H7 (cell line): ENCODE results near the gene TBC1D16. TPM values are rescaled to one million over a fixed set of nuclear protein-coding genes. Genes with fewer than 3 reads are reported as not detected.
A peak's percentile ranks its signal among the peaks of the same experiment; 100 is the strongest.

Source experiments
- DNase-seq: peaks from one replicate; pipeline ENCODE4 v3.0.0; 2012
- H3K27me3 ChIP-seq: 2 replicates; pipeline ENCODE4 v1.6.0; 2011; ENCODE audit warnings: mild to moderate bottlenecking, low read length; ENCODE audit not compliant: control insufficient read depth, insufficient read depth
- H3K36me3 ChIP-seq: replicated peaks from 2 replicates; pipeline ENCODE4 v1.5.1; 2011; ENCODE audit warnings: low read length; ENCODE audit not compliant: control insufficient read depth, insufficient read depth
- H3K4me3 ChIP-seq: 2 replicates; pipeline ENCODE4 v1.5.1; 2011; ENCODE audit warnings: low read depth, mild to moderate bottlenecking, control low read depth, low read length, moderate library complexity; ENCODE audit not compliant: insufficient read depth
- total RNA-seq: library from RNA; depleted of rRNA; stranded (reverse); fragments of >200 nt; shearing (Covaris generic); gene quantifications from 2 replicates; pipeline ENCODE4 v1.2.3, GENCODE V29; 2014

The TBC1D16 gene
- total RNA-seq, 1 experiment from 2014 or later, result 95.8 TPM

GRCh38 chr17:79955691-79956440 lies 79.8 kb downstream of the TBC1D16 start:
- H3K4me3 ChIP-seq, result no peak overlapping the region
- DNase-seq, result peak; percentile 37
- no peaks in the 10 kb centered on the region for H3K36me3 ChIP-seq
- H3K27me3 ChIP-seq, result no peaks in the 10 kb centered on the region

- Histone ChIP-seq H3K4me3 (no peak overlapping the region), H3K27me3 (no peaks in the 10 kb centered on the region), H3K36me3 (no peaks in the 10 kb centered on the region)
- no peak for DNase-seq
These were observed 80.5 kb downstream of the TBC1D16 start for GRCh38 chr17:79955167-79955549.

GRCh38 chr17:79954281-79955166 lies 81.1 kb downstream of the TBC1D16 start:
- Histone ChIP-seq H3K36me3 (no peaks in the 10 kb centered on the region), H3K27me3 (no peaks in the 10 kb centered on the region), H3K4me3 (no peak overlapping the region)
- peak; percentile 58 for DNase-seq

GRCh38 chr17:79953335-79953734 lies 82.3 kb downstream of the TBC1D16 start:
- DNase-seq, result no peak
- no peaks in the 10 kb centered on the region for H3K27me3 ChIP-seq

GRCh38 chr17:79952901-79953300 lies 82.8 kb downstream of the TBC1D16 start:
- DNase-seq, result no peak
- Histone ChIP-seq H3K27me3 (no peaks in the 10 kb centered on the region), H3K4me3 (no peak overlapping the region), H3K36me3 (peaks cover 3% of the 10 kb centered on the region; the same call in 1 of the 2 replicates)

More at GRCh38 chr17:79953335-79953734, 82.3 kb downstream of the TBC1D16 start:
- Histone ChIP-seq H3K4me3 (no peak overlapping the region), H3K36me3 (peaks cover 2% of the 10 kb centered on the region; the same call in 1 of the 2 replicates)

GRCh38 chr17:79952265-79952877 lies 83.3 kb downstream of the TBC1D16 start:
- peak; percentile 66 for DNase-seq
- Histone ChIP-seq H3K4me3 (no peak overlapping the region), H3K27me3 (no peaks in the 10 kb centered on the region), H3K36me3 (peaks cover 6% of the 10 kb centered on the region)

- Histone ChIP-seq H3K4me3 (no peak overlapping the region), H3K36me3 (peaks cover 6% of the 10 kb centered on the region), H3K27me3 (no peaks in the 10 kb centered on the region)
- DNase-seq, result peak; percentile 72
These were observed 84.1 kb downstream of the TBC1D16 start for GRCh38 chr17:79951361-79952264.

GRCh38 chr17:79950751-79951150 lies 84.9 kb downstream of the TBC1D16 start:
- peak overlapping the region; percentile 24 for H3K4me3 ChIP-seq
- peaks cover 9% of the 10 kb centered on the region for H3K36me3 ChIP-seq
- DNase-seq, result peak; percentile 83
- H3K27me3 ChIP-seq, result no peaks in the 10 kb centered on the region

- H3K36me3 ChIP-seq, result peaks cover 9% of the 10 kb centered on the region
- no peaks in the 10 kb centered on the region for H3K27me3 ChIP-seq
- peak; percentile 92 for DNase-seq
- peak overlapping the region; percentile 24 for H3K4me3 ChIP-seq
These were observed 85.4 kb downstream of the TBC1D16 start for GRCh38 chr17:79950306-79950705.

GRCh38 chr17:79949656-79950209 lies 85.9 kb downstream of the TBC1D16 start:
- H3K36me3 ChIP-seq, result peaks cover 10% of the 10 kb centered on the region
- H3K27me3 ChIP-seq, result no peaks in the 10 kb centered on the region
- DNase-seq, result peak; percentile 91
- peak overlapping the region; percentile 24 for H3K4me3 ChIP-seq

- no peaks in the 10 kb centered on the region for H3K27me3 ChIP-seq
- H3K36me3 ChIP-seq, result peaks cover 13% of the 10 kb centered on the region
- H3K4me3 ChIP-seq, result peak overlapping the region; percentile 24
- peak; percentile 75 for DNase-seq
These were observed 86.6 kb downstream of the TBC1D16 start for GRCh38 chr17:79948945-79949655.

GRCh38 chr17:79948406-79948944 lies 87.2 kb downstream of the TBC1D16 start:
- peak; percentile 42 for DNase-seq
- Histone ChIP-seq H3K36me3 (peaks cover 16% of the 10 kb centered on the region), H3K27me3 (no peaks in the 10 kb centered on the region), H3K4me3 (no peak overlapping the region)
